T-helper 1 cell treated with Interleukin-12 subunit alpha and Interleukin-12 subunit beta and Interleukin-4 antibody, amounts not matched to agents 30 ng/mL and 1 ng/mL, for 36 hours (primary cell): Measurements from ENCODE around the gene ADGRG6. TPM values are rescaled to one million over a fixed set of nuclear protein-coding genes. Genes with fewer than 3 reads are reported as not detected.

Experiments
- intact Hi-C: fragments of 100-400 bp; cut with micrococcal nuclease; formaldehyde crosslinking; loops from one replicate; pipeline ENCODE4 v1.15.1; 2024
- total RNA-seq: library from RNA; stranded (reverse); gene quantifications from 2 replicates; pipeline ENCODE4 v1.2.3, GENCODE V29; 2022

The ADGRG6 gene
- total RNA-seq, 1 donor from 2014 or later, result not detected

DNA sequence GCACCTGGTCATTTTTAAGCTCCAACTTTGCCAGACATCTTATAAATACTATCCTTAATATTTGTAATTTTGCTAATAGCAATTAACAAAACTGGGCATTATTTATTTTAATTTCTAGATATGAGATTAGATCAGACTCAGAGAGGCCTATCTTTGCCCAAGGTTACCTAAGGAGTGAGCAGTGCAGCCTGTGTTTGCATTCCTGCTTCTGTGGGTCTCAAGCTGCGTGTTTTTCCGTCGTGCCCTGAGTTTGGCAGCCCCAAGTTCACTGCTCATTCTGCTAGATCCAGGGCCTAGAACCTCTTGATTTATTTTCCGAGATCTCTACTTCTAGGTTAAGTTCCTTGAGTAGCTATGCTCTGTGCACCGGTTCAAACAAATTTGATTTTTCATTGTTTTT is 11.0 kb upstream of the ADGRG6 start:
- intact Hi-C loops, result no loop called here

DNA sequence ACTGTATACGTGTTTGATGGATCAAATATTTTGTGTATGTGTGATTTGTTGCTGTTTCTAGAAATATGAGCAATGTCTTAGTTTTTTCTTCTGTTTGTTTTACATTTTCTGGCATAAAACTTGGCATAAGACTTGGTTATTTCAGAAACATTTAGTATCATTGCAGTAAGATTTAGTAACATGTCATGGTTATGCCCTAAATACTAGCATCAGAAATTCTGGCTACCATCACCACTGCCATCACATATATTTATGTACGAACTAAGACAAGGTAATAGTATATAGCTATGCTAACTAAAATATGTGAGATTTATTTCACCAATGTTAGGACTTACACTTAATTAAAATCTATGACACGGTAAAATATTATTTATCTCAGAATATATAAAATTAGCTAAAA is 10.3 kb upstream of the ADGRG6 start:
- intact Hi-C loops, result no loop called here

DNA sequence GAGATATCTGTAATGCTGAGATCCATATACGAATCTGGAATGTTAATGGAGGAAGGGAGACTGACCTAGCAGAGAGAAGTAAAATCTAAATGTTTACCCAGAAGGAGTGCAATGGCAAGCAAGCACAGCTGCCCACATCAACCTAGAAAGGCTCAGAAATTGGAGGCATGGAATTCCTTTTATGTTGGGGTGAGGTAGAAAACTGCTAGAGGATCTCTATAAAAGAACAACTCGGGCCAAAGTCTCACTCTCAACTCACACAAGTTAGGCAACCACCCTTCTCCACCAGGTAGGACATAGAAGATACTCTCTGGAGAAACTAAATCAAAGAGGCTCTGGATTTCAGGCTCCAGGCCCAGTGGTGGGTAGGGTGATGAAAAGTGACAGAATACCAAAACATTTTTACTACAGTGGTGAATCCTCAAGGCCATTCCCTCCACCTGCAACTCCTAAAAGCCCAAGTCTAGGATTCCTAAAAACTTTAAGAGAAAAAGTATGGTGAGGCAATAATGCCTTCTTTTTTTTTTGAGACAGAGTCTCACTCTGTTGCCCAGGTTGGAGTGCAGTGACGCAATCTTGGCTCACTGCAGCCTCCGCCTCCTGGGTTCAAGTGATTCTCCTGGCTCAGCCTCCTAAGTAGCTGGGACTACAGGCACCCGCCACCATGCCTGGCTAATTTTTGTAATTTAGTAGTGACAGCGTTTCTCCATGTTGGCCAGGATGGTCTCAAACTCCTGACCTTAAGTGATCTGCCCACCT is 9.5 kb upstream of the ADGRG6 start:
- intact Hi-C loops, result no loop called here

DNA sequence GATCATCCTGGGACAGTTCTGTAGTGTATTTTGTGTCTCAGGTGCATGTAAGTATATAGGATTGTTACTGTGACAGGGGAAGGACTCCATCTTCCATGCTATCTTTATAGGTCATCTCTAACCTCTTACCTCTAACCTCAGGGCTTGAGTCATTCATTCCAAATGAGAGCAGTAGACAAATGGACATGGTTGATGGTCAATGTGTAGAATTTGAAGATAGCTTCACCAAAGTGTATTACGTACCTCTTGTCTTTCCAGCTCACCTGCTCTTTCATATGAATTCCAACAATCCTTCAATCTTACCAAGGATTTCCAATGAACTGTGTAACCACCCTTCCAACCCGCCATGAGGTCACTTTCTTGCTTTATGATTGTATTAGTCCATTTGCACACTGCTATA is 8.7 kb upstream of the ADGRG6 start:
- intact Hi-C loops, result no loop called here

DNA sequence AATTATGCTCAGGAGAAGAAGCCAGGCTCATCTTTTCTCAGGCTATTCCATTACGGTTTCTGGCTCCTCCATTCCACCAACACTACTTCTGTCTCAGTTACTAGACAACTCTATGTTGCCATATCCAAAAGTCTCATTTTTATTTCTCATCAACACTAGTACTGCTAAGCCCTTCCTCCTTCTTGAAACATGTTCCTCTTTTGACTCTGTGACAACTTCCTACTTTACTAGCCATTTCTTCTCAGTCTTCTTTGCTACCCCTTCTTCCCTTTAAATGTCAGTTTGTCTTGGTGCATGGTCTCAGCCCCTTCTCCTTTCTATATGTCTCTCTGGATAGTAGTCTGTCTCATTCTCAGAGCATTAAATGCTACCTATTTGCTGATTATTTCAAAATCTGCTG is 7.1 kb upstream of the ADGRG6 start:
- intact Hi-C loops, result no loop called here

DNA sequence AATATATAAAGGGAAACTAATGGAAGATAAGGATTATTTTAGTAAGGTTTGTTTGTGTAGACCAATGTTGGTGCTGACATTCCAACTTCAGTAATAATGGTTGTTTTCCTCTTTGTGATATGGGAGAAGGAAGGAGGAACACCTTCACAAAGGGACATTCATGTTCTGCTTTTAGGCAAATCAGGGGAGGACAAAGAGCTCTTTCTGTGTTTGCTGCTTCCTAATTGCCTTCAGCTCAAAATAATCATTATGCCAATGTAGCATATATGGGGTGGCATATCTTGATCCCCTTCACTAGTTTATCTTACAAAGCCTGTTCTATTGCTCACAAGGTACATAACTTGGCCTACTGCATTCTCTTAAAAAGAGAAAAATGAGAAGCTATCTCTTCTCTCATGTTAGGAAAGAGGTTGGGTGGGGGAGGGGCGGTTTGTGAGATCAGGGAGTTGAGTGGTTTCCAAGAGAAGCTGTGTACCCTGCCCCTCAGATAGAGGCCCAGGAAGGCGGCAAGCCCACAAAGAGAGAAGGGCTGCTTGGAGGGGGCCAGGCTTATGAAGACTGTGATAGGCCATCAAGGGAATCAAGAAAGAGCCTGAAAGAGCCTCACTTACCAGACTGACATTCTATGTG is 4.7 kb upstream of the ADGRG6 start:
- intact Hi-C loops, result no loop called here

DNA sequence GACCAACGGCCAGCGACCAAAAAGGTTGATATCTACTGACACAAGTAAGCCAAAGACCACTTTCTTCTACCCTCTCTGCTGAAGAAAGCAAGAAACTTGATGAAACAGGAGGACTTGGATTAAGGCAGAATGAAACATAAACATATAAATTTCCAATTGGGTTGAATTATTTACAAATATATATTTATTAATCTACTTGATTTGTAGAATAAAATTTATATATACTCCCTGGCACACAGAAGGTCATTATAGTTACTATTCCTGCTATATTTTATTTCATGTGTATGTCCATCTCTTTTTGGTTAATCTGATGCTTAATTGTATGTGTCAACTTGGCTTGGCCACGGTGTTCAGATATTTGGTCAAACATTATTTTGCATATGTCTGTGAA is 4.2 kb upstream of the ADGRG6 start:
- intact Hi-C loops, result no loop called here

DNA sequence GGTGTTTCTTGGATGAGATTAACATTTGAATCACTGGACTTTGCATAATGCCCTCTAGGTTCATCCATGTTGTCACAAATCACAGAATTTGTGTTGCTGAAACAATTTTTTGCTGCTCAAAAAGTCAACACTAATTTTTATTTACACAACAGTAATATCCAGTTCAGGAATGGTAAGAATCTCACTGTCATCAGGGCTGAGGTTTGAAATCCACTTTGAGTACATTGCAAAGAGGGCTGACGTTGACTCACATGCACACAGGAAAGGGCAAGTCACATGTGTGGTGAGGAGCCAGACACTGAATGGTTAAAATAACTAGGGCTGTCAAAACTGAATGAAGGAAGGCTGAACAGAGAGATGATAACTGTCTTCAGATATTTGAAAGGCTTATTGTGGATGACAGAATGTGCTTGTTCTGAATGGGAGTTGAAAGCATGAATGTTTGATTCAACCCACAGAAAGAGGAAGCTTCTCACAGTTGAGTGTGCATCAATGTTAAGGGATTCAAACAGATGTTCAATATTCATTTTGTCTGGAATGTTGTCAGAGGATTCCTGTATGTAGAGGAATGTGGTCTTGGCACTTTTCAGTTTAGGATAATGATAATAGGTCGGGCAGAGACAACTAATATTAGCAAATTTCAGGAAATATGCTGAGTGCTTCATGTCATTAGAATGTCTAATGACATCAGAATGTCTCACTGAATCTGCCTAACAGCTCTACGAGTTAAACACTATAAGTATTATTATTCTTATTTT is 3.6 kb upstream of the ADGRG6 start:
- intact Hi-C loops, result no loop called here

DNA sequence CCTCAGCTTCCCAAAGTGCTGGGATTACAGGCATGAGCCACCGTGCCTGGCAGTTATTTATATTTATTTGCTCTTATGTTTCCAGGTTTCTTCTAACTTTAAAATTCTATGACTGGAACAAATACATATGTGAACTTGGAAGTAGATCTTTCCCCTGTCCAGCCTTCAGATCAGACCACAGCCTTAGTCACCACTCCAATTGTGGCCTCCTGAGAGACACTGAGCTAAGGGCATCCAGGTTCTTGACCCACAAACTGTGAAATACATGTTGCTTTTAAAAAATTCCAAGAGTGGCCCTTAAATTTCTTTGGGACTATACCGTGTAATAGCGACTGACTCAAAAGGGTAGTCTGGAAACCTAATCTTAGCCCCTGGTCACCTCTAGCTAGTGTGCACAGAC is 1.5 kb upstream of the ADGRG6 start:
- intact Hi-C loops, result no loop called here

DNA sequence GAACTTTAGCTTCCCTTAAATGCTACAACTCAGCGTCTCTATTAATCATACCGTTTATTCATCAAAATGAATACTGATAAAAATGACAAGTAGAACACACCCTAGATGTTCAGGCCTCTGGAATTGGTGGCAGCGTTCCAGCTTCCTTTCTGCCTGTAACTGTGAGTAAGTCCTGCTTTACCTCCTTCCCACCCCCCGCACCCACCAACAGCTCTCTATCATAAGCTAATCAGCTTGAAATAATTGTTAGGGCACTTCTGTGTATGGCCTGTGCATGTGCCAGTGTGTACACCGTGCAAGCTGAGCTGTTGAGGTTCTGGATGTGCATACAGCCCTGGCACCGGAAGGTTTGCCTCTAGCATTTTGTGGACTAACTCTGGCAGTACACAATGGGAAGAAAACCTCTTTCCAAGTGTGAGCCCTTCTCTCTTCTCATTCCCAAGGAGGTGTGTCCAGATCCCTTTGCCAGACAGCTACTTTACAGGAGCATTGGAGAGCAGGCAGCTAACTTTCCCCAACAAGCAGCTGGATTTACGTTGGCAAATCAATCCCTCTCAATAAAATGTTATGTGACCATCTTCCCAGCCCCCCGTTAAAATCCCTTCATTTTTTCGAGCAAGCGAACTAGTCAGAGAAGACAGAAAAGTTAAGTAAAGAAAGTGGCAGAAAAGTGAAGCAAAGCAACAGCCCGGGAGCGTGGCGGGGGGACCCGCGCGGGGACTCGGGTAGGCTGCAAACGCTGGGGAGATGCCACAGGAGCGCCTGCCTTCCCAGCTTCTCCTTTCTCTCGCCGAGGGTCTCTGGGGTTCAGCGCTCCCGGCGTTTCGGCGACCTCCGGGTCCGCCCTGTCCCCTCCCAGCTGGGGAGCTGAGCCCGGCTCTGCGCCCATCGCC is 803 bp upstream of the ADGRG6 start:
- intact Hi-C loops, result no loop called here

DNA sequence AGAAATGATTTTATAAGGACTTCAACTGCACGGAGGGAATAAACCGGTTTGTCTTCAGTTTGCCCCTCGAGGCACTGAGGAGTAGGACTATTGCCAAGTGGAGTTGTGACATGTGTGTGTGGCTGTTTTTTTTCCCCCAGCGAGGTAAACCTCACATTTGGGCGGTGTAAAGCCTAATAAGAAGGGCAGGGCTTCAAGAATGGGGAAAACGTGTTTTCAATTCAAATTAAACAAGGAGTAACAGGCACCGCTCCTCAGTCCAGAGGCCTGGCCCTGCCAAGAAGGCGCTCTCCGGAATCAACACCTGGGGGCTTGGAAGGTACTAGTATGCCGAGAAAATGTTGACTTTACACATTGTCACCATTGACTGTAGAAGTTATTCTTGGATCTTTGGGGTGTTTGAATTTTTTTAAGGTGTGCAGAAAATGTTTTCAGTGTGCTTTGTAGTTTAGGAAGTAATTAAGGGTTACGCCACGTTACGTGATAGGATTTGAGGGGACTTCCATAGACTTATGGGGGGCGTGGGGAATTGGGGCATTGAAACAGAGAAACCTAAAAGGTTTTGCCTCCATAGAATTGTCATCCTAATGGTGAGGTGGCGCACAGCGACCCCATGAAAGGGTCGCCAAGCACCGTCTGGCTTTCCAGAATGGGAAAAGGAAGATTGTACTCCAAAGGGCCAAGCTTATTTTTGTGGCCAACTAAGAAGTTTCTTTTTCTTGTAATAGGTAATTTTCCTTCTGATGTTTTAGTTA is 791 bp downstream of the ADGRG6 start:
- intact Hi-C loops, result no loop called here

DNA sequence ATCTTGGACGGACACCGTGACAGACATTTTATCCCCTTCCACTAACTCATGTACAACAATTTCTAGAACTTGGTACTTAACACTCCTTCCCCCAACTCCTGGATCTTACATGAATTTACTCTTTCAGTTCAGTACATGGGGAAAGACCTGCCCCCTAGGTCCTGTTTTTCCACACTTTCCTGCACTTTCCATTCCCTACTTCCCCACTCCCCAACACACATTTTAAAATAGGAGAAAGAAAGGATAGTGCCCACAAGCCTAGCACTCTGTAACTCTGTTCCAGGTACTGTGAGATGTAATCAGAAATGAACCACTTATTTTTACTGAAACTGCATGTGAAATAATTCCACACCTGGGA is 1.3 kb downstream of the ADGRG6 start:
- intact Hi-C loops, result no loop called here

DNA sequence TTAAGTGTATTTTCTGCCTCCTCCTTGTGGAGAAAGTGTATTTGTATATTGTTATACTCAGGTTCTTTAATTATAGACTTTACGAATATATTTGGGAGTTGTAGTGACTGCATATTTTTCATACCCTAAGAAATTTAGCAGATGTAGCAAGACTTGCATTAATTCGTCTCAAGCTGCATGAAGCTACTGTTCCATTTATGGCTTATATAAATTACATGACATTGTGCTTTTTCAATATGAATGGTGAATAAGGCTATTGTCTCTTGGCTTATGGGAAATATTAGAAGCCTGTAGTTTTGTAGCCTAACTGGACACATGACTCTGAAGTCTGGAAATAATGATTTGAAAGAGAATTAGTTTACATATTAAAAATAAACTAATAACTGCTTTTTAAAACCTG is 2.4 kb downstream of the ADGRG6 start:
- intact Hi-C loops, result no loop called here

DNA sequence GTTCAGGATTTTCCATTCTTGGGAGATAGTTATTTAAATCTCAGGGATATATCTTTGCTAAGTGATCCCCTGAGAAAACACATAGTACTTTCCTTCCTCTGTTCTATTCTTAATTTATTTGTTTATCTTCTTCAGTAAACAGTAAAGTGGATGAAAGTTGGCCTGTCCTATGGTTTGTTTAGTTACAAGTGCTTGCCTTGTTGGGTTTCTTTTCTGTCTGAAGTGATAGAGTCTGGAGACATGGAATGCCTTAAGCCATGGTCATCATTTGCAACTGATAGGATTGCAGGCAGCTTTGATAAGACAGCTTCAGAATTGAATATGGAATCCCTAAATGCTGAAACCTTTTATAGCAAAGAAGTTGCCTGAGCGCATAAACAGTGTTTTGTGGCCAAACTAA is 4.9 kb downstream of the ADGRG6 start:
- intact Hi-C loops, result no loop called here

DNA sequence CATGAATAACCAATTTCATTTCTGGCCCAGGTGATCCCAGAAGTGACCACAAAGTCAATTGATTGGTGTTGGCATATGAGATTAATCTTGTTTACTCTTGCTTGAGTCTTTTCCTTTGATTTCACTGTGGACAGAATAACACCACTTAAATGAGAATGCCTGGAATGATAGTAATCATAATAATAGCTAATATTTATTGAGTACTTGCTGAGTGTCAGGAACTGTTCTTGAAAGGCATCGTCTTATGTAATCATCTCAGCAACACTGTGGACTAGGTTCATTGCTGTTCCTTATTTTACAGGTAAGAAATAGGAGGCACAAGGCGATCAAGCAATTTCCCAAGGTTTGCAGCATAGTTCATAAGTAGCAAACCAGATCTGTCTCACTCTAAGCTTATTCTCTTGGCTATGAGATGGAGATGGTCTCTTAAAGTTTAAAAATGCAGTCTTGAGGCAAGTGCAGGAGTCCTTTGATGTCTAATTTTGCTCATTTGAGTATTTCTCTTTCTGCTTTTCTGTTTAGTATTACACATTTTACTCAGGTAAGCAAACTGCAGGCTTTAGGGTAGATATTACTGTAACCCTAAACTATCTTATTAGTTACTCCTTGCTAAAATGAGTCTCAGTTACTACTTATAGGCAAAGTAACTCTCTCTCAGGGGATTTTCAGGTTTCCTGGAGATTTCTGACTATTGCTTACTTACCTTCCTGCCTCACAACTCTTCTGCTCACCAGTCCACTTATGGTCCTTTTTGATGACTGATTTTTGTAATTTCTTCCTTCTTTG is 6.3 kb downstream of the ADGRG6 start:
- intact Hi-C loops, result no loop called here

DNA sequence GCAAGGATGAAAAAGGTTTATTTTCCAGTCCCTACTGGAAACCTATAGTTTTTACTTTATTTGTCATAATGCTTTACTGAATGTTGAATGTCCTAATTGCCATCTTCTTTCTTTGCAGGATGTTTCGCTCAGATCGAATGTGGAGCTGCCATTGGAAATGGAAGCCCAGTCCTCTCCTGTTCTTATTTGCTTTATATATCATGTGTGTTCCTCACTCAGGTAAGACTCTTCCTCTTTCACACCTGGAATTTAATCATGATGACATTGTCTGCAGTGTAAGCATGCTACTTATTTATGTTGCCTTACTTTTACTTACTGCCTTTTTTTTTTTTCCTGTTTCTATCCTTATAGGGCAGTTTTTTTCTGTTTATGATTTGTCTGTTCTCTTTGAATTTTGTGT is 7.6 kb downstream of the ADGRG6 start:
- intact Hi-C loops, result no loop called here

DNA sequence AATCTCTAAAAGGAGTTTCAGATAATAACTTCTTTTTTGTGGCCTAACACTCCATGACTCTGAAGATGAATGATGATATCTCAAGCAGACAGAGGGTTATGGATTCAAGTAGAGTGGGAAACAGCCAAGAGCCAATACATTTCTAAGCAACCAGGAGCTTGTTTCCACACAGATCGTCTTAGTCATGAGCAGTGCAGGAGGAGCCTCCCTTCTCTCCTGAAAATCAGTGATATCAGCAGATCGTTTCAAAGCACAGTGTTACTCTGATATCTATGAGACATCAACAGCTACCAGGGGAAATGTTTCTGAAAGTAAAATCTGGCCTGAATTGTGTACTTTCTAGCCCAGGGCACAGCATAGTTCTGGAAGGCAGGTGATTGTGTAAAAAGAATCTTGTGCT is 11.5 kb downstream of the ADGRG6 start:
- intact Hi-C loops, result no loop called here

DNA sequence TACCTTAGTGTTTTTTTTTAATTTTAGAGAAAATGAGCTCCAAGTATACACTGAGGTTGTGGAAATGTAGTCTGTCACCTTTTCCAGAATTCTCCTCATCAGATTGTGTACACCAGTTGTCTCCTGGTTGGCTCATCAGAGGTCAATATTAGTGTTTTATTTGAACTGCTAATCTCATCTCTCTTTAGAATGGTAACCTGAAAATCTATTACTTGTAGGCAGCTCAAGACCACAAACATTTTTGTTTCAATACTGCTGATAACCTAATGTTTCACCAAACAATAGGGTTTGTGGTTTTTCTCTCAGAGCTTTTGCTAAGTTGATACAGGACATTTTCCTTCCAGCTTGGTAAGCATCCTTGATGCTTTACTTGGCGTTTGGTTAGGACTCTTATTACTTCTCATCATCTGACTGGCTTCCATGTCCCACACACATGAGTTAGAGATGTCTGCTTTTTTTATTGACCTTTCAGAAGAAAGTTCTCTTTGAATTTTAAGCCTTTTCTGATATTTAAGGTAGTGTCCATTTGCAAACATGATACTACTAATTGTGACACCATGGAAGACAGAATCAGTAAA is 15.1 kb downstream of the ADGRG6 start:
- intact Hi-C loops, result loop anchor here (5.0 kb wide), 2 partner anchors 80 to 170 kb away; partner anchors contain the start of genes NMBR and VTA1

DNA sequence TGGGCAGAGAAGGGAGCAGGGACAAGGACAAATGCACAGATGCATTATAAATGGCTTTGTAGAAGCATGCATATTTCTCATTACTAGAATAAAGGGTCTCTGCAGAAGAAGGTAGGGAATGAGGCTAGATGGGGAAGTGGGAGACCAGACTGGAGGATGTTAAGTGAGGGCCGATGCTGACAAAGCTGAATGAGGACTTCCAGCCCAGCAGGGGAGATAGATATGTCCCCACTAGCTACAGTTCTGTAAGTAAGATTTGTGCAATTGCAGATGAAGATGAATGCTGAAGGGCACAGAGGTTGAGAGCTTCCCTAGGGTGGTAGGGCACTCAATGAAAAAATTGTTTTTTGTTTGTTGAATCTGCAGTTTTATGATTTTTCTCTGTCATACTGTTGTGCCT is 16.9 kb downstream of the ADGRG6 start:
- intact Hi-C loops, result loop anchor here (5.0 kb wide), 2 partner anchors 79 to 171 kb away; partner anchors contain the start of genes NMBR and VTA1

DNA sequence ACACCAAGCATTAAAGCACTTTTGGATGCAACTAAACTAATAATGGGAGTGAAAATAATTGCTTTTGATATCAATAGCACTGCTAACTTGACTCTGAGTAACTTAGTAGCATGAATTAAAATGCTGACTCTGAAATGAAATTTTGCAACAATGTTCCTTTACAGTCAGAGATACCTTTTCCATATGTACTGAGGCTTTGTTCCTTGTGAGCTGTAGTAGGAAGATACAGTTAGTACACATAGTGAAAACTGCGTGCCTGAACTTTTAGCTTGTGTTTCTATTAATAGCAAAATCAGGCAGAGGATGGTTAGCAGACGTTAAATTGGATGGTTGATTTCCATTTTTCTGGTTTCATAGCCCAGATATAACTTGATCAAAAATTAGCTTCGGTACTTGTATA is 18.6 kb downstream of the ADGRG6 start:
- intact Hi-C loops, result no loop called here
